Kidney capillary endothelial cell (primary cell): ENCODE measurements around the gene PATL2.
A peak's percentile ranks its signal among the peaks of the same experiment; 100 is the strongest.
"Not testable (repeated sequence)": the region's sequence is repeated elsewhere in the genome, so short reads cannot be mapped to it uniquely, and the experiment has no call there.

Experiments
- DNase-seq: peaks from one replicate; pipeline ENCODE4 v3.0.0-alpha.2; 2018; ENCODE audit warnings: low spot score

The PATL2 gene

DNA sequence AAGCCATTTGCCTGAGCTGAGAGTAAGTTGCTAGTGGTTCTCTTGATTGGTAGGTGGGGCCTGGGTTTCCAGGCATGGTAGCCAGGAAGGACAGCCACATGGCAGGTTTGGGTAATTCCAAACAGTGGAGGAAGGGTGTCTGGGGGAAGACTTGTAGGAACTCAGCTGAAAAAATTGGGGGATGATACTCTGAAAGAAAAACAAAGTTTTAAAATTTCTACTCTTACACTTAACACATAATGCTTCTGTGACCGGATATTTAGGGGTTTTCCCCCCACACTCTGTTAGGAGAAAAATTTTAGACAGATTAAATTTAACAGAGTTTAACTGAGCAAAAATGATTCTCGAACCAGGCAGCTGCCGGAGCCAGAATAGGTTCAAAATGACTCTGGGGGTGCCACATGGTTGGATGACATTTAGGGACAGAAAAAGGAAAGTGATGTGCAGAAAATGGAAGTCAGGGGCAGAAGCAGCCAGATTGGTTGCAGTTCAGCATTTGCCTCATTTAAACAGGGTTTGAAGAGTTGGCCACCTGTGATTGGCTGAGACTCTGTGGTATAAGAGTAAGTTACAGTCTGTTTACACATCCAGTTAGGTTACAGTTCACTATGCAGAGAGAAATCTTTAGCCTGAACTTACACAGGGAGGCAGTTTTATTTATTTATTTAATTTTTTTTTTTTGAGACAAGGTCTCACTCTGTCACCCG, 8.3 kb upstream of the PATL2 start:
- no peak for DNase-seq

- no peak for DNase-seq
Observed at GRCh38 chr15:44718927-44719292, 7.8 kb upstream of the PATL2 start.

- no peak for DNase-seq
Observed at GRCh38 chr15:44718180-44718926, 7.2 kb upstream of the PATL2 start.

DNA sequence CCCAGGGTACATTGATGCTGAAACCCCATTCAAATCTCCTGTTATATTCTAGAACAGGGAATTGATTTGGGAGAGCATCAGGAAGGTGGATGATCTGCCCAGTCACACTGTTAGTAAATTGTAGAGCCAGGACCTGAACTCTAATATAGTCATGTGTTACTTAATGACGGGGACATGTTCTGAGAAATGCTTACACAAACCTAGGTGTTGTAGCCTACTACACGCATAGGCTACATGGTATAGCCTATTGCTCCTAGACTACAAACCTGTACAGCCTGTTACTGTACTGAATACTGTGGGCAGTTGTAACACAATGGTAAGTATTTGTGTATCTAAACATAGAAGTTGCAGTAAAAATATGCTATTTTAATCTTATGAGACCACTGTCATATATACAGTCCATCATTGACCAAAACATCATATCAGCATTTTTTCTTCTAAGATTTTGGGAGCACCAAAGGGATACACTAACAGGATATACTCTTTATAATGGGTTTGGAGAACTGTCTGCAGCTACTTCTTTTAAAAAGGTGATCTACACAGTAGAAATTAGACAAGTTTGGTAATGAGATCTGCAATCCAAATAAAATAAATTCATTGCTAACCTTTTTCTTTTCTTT, 6.0 kb upstream of the PATL2 start:
- no peak for DNase-seq

DNA sequence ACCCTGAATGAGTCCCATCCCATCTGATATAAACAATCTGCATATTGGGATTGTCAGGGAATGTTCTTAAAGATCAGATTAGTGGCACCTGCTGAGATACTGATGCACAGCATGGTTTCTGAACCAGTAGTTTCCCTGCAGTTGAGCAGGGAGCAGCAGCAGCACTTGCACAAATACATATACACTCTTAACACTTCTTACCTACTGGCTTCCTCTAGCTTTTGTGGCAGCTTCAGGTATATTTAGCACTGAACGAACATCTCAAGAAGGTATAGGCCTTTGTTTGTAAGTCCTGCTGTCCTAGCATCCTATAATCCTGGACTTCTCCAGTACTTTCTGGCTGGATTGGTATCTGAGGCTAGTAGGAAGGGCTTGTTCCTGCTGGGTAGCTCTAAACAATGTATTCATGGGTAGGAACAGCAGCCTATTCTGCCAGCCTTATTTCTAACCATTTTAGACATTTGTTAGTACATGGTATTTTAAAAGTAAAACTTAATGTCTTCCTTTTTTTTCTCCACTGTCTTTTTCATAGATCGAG, 4.7 kb upstream of the PATL2 start:
- no peak for DNase-seq

GRCh38 chr15:44715142-44715796, 4.1 kb upstream of the PATL2 start:
- no peak for DNase-seq

DNA sequence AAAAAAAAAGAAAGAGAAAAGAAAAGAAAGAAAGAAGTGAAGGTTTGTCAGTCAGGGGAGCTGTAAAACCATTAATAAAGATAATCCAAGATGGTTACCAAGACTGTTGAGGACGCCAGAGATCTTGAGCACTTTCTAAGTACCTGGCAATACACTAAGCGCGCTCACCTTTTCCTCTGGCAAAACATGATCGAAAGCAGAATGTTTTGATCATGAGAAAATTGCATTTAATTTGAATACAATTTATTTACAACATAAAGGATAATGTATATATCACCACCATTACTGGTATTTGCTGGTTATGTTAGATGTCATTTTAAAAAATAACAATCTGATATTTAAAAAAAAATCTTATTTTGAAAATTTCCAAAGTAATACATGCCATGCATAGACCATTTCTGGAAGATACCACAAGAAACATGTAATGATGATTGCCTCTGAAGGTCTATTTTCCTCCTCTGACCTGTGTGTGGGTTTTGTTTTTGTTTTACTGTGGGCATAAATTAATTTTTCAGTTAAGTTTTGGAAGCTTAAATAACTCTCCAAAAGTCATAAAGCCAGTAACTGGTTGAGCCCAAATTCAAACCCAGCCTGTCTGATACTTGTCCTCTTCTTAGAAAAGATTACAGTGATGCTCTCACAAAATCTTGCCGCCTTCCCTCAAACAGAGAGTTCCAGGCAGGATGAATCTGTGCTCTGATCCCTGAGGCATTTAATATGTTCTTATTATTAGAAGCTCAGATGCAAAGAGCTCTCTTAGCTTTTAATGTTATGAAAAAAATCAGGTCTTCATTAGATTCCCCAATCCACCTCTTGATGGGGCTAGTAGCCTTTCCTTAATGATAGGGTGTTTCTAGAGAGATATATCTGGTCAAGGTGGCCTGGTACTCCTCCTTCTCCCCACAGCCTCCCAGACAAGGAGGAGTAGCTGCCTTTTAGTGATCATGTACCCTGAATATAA, 2.2 kb upstream of the PATL2 start:
- peak; percentile 30 for DNase-seq

DNA sequence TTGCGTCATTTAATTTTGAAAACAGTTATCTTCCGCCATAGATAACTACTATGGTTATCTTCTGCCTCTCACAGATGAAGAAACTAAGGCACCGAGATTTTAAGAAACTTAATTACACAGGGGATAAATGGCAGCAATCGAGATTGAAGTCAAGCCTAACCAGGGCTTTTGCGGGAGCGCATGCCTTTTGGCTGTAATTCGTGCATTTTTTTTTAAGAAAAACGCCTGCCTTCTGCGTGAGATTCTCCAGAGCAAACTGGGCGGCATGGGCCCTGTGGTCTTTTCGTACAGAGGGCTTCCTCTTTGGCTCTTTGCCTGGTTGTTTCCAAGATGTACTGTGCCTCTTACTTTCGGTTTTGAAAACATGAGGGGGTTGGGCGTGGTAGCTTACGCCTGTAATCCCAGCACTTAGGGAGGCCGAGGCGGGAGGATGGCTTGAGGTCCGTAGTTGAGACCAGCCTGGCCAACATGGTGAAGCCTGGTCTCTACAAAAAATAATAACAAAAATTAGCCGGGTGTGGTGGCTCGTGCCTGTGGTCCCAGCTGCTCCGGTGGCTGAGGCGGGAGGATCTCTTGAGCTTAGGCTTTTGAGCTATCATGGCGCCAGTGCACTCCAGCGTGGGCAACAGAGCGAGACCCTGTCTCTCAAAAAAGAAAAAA, 1.4 kb upstream of the PATL2 start:
- DNase-seq, result peak; percentile 72

- peak; percentile 40 for DNase-seq
Observed at GRCh38 chr15:44711743-44712345, 721 bp upstream of the PATL2 start.

- peak; percentile 36 for DNase-seq
Observed at GRCh38 chr15:44710236-44711095, 657 bp downstream of the PATL2 start.

DNA sequence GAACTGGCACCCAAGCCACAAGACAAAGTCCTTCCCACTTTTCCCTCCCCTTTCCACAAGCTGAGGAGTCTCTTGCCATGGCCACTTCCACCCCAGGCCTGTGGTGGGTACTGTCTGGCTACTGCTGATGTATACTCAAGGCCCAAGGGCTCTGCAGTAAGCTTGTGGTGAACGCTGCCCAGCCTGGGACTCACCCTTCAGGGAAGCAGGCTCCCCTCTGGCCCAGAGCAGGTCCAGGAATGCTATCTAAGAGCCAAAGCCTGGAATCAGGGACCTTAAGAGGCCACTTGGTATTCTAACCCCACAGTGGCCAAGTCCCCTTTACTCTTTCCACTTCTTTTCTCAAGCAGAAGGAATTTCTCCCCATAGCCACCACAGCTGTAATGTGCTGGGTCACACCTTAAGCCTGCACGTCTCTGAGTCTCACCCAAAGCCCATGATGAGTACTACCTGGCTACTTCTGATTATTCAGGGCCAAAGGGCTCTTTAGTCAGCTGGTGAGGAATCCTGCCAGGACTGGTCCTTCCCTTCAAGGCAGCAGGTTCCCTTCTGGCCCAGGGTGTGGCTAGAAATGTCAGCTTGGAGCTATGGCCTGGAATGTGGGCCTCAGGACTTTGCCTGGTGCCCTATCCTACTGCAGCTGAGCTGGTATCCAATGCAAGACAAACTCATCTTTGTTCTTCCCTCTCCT, 4.0 kb downstream of the PATL2 start:
- no peak for DNase-seq

- DNase-seq, result no peak
Observed at GRCh38 chr15:44706401-44706800, 4.7 kb downstream of the PATL2 start.

DNA sequence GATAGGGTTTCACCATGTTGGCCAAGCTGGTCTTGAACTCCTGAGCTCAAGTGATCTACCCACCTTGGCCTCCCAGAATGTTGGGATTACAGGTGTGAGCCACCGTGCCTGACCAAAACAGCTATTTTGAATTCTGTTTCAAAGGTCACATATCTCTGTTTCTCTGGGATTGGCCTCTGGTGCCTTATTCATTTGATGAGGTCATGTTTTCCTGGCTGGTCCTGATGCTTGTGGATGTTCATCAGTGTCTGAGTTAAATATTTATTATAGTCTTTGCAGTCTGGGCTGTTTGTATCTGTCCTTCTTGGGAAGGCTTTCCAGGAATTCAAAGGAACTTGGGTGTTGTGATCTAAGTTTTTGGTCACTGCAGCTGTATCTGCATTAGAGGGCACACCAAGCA, 5.1 kb downstream of the PATL2 start:
- DNase-seq, result no peak

- DNase-seq, result not testable (repeated sequence)
Observed at GRCh38 chr15:44700676-44701075, 10.4 kb downstream of the PATL2 start.

DNA sequence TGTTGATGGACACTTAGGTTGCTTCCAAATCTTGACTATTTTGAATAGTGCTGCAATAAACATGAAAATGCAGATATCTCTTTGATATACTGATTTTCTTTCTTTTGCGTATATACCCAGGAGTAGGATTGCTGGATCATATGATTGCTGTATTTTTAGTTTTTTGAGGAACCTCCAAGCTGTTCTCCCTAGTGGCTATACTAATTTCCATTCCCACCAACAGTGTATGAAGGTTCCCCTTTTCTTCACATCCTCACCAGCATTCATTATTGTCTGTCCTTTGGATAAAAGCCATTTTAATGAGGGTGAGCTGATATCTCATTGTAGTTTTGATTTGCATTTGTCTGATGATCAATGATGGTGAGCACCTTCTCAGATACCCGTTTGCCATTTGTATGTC, 12.5 kb downstream of the PATL2 start:
- DNase-seq, result no peak

- no peak for DNase-seq
Observed at GRCh38 chr15:44697014-44697413, 14.1 kb downstream of the PATL2 start.

- DNase-seq, result no peak
Observed at GRCh38 chr15:44695294-44695693, 15.8 kb downstream of the PATL2 start.

DNA sequence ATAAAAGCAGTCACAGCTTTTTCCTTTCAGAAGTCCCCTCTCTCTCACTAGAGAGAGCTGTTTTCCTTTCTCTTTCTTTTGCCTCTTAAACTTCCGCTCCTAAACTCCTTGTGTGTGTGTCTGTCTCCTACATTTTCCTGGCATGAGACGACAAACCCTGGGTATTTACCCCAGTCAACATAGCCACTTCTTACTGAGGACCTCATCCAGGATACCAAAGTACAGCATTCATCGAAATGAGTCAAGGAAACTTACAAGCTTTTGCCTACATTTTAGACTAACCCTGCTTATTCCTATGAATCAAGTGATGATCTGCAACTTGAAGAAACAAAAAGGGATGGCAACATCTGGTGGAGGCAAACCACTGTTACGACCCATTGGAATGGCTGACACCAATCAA, 16.7 kb downstream of the PATL2 start:
- DNase-seq, result no peak

DNA sequence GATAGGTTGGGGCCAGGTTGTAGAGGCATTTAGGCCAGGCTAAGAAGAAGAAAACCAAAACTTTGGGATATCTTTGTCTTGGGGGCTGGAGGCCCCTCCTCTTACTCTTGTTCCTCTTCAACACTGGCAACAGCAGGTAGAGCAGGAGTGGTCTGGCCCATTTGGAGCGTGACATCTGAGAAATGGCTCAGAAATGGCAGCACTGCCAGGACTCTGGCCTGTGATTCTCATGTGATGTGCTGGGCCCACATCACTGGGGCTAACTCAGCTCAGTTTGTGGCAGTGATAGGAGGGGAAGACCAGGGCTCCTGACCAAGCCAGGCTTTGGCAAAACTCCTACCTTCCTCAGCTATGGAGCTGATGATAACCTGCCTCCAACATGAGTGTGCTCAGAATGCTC, 18.5 kb downstream of the PATL2 start:
- DNase-seq, result no peak
